Tibial artery (tissue), 4 donors: Measurements from ENCODE around the gene APBA2.

Experiments used
- DNase-seq, 2 donors: peaks; one replicate each; pipeline ENCODE4 v3.0.0-alpha.2; 2019
- H3K27ac ChIP-seq, 2 donors: fragments of 200-600 bp; sonication (generic) in 1 of 2; 1 replicate in 1 of 2; 2 replicates in 1 of 2; pipeline ENCODE4 v1.5.1; 2018 to 2019; ENCODE audit warnings: mild to moderate bottlenecking in 1 of 2
- H3K27me3 ChIP-seq, 2 donors: fragments of 200-600 bp; sonication (generic) in 1 of 2; one replicate each; pipeline versions ENCODE4 v1.5.1 to v1.6.0; 2016 to 2019
- H3K36me3 ChIP-seq, 3 donors: fragments of 200-600 bp; sonication (generic) in 2 of 3; one replicate each; pipeline ENCODE4 v1.5.1; 2016 to 2019; ENCODE audit warnings: mild to moderate bottlenecking in 2 of 3
- H3K4me1 ChIP-seq, 4 donors: fragments of 200-600 bp; sonication (generic) in 2 of 4; 1 replicate in 3 of 4; 2 replicates in 1 of 4; pipeline ENCODE4 v1.5.1; 2016 to 2019
- H3K4me3 ChIP-seq, 2 donors: fragments of 200-600 bp; sonication (generic) in 1 of 2; 1 replicate in 1 of 2; 2 replicates in 1 of 2; pipeline ENCODE4 v1.5.1; 2018 to 2019; ENCODE audit warnings: mild to moderate bottlenecking in 2 of 2
- H3K9me3 ChIP-seq, 3 donors: fragments of 200-600 bp; sonication (generic) in 1 of 3; one replicate each; pipeline ENCODE4 v1.5.1; 2016 to 2019
- intact Hi-C: fragments of 100-400 bp; cut with DNase I; formaldehyde crosslinking; loops from one replicate; pipeline ENCODE4 v1.15.0; 2023; ENCODE audit warnings: low total_unique reads
- TF ChIP-seq, protein P1 (sequence below), 2 experiments: fragments of 200-600 bp in 1 of 2; fragments of 450-650 bp in 1 of 2; IDR thresholded peaks; one replicate each; pipeline ENCODE4 v1.5.1; 2017 to 2019; ENCODE audit warnings: antibody characterized with exemption in 2 of 2, mild to moderate bottlenecking in 1 of 2, moderate library complexity in 1 of 2

The APBA2 gene

DNA sequence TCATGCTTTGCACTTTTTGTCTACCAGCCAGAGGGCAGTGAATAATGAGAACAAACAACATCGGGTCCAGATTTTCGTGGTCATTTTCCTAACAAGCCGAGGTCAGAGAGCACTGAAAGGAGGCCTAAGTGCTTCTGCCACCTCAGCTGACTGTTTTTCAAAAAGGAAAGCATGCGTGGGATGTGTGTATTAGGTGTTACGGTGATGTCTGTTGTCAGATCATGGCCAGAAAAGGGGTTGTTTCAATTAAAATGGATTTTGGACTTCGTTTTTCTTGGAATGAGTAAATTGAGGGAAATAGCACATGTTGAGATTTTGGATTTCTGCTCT lies 99.5 kb downstream of the APBA2 start:
- peaks cover 0 to 3% of the 10 kb centered on the region in 2 donors for H3K27me3 ChIP-seq
- peaks cover 0 to 3% (median 0%) of the 10 kb centered on the region in 4 donors for H3K4me1 ChIP-seq
- peaks cover 0 to 6% (median 0%) of the 10 kb centered on the region in 3 donors for H3K9me3 ChIP-seq
- intact Hi-C loops, result no loop called here
- TF ChIP-seq, protein P1, sequence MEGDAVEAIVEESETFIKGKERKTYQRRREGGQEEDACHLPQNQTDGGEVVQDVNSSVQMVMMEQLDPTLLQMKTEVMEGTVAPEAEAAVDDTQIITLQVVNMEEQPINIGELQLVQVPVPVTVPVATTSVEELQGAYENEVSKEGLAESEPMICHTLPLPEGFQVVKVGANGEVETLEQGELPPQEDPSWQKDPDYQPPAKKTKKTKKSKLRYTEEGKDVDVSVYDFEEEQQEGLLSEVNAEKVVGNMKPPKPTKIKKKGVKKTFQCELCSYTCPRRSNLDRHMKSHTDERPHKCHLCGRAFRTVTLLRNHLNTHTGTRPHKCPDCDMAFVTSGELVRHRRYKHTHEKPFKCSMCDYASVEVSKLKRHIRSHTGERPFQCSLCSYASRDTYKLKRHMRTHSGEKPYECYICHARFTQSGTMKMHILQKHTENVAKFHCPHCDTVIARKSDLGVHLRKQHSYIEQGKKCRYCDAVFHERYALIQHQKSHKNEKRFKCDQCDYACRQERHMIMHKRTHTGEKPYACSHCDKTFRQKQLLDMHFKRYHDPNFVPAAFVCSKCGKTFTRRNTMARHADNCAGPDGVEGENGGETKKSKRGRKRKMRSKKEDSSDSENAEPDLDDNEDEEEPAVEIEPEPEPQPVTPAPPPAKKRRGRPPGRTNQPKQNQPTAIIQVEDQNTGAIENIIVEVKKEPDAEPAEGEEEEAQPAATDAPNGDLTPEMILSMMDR (IDR thresholded peaks at IDR 0.05), result no peak
- no peak overlapping the region for H3K27ac ChIP-seq
- no peaks in the 10 kb centered on the region for H3K36me3 ChIP-seq
- DNase-seq, result no peak
- H3K4me3 ChIP-seq, result no peak overlapping the region

DNA sequence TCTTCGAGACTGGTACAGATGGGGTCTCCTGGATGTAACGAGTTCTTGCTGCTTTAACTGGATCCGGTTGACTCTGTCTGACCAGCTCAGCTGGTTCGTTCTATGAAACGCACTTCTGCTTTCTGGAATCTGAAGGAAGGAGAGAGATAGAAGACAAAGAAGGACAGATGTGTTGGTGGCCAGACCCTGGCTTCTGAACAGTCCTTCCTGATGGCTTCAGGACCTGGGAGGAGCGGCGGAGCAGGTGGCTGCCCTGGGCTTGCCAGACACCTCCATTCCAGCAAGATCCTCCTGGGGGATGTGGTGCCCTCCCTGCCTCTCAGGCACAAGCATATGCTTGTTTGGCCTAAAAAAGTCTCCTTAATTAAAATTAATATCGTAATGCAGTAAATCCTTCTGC lies 99.9 kb downstream of the APBA2 start:
- H3K36me3 ChIP-seq, result no peaks in the 10 kb centered on the region
- DNase-seq, result no peak
- intact Hi-C loops, result no loop called here
- H3K4me3 ChIP-seq, result no peak overlapping the region
- TF ChIP-seq, protein P1 (IDR thresholded peaks at IDR 0.05), result no peak
- peaks cover 0 to 6% (median 0%) of the 10 kb centered on the region in 3 donors for H3K9me3 ChIP-seq
- peaks cover 0 to 3% (median 0%) of the 10 kb centered on the region in 4 donors for H3K4me1 ChIP-seq
- peaks cover 0 to 3% of the 10 kb centered on the region in 2 donors for H3K27me3 ChIP-seq
- H3K27ac ChIP-seq, result no peak overlapping the region

DNA sequence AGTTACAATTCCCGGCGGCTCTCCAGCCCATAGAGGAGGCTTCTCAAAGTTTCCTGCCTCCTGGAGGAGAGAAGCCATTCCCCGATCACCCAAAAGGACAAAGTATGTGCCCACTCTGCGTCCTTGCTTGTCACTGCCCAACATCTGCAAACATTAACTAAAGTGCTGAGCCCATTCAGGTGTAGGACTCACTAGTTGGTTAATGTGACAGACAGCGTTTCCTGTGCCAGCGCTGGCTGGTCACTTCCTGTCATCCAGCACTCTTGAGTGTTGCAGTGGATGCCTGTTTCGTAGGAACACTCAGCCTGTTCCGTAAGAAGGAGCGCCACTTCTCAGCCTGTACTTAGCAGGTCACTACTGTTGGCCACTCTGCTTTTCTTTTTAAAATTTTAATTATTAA lies 100.3 kb downstream of the APBA2 start:
- Histone ChIP-seq H3K4me3 (no peak overlapping the region), H3K27me3 (peaks cover 0 to 3% of the 10 kb centered on the region in 2 donors), H3K36me3 (no peaks in the 10 kb centered on the region), H3K4me1 (peaks cover 0 to 3% (median 0%) of the 10 kb centered on the region in 4 donors), H3K9me3 (peaks cover 0 to 6% (median 0%) of the 10 kb centered on the region in 3 donors), H3K27ac (no peak overlapping the region)
- TF ChIP-seq, protein P1 (IDR thresholded peaks at IDR 0.05), result no peak
- intact Hi-C loops, result no loop called here
- no peak for DNase-seq

DNA sequence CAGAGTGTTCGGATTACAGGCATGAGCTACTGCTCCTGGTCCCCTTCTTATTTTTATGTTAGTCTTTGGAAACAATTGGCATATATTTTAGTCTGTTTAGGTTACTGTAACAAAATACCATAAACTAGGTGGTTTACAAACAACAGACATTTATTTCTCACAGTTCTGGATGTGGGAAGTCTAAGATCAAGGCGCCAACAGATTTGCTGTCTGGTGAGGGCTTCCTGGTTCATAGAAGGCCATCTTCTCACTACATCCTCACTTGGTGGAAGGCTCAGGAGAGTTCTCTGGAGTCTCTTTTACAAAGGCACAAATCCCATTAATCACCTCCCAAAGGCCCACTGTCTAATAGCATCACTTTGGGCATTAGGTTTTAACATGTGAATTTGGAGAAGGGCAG lies 101.0 kb downstream of the APBA2 start:
- H3K4me3 ChIP-seq, result no peak overlapping the region
- TF ChIP-seq, protein P1 (IDR thresholded peaks at IDR 0.05), result no peak
- intact Hi-C loops, result no loop called here
- DNase-seq, result no peak
- H3K9me3 ChIP-seq, result peaks cover 0 to 6% (median 0%) of the 10 kb centered on the region in 3 donors
- H3K4me1 ChIP-seq, result peaks cover 0 to 3% (median 0%) of the 10 kb centered on the region in 4 donors
- H3K27ac ChIP-seq, result no peak overlapping the region
- peaks cover 0 to 3% of the 10 kb centered on the region in 2 donors for H3K27me3 ChIP-seq
- H3K36me3 ChIP-seq, result no peaks in the 10 kb centered on the region

DNA sequence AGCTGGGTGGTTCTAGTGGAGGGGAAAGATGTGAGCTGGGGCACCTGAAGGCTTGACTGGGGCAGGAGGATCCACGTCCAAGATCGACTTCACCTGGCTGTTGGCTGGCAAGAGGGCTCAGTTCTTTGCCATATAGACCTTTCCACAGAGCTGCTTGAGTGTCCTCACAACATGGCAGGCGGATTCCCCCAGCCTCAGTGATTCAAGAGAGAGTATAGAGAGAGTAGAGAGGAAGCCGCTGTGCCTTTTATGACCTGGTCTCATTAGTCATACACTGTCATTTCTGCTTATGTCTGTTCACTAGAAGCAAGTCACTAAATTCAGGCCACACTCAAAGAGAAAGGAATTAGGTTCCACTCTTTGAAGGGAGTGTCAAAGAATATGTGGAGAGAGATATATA lies 101.6 kb downstream of the APBA2 start:
- H3K4me3 ChIP-seq, result no peak overlapping the region
- no peaks in the 10 kb centered on the region for H3K36me3 ChIP-seq
- peaks cover 0 to 3% (median 0%) of the 10 kb centered on the region in 4 donors for H3K4me1 ChIP-seq
- TF ChIP-seq, protein P1 (IDR thresholded peaks at IDR 0.05), result no peak
- no peak for DNase-seq
- peaks cover 0 to 6% (median 0%) of the 10 kb centered on the region in 3 donors for H3K9me3 ChIP-seq
- H3K27me3 ChIP-seq, result peaks cover 0 to 3% of the 10 kb centered on the region in 2 donors
- intact Hi-C loops, result no loop called here
- H3K27ac ChIP-seq, result no peak overlapping the region
